Measurements from ENCODE around the gene RALY. TPM values are rescaled to one million over a fixed set of nuclear protein-coding genes. Genes with fewer than 3 reads are reported as not detected.

RALY gene
- total and polyA plus RNA-seq, 9 donors = 51.7 to 131 (median 105) TPM

DNA sequence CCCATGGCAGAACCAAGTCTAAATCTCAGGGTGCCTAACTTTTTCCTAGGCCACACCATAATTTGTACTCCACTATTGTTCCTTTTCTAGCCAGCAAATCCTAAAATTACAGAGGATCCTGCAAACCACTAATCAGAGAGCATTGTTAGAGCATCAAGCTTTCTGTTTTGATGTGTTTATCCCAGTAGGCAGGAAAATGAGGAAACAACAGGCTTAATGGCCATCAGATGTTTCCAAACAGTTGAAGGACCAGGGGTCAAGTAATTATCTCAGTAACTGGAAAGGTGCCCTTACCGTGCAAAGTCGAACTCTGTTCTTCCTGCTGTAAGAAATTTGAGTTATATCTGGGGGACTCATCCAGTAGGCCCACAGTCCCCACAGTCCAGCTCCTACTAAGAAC is 58.7 kb downstream of the RALY start:
- H3K36me3 ChIP-seq = no peaks in the 10 kb centered on the region
- H3K9me3 ChIP-seq = no peaks in the 10 kb centered on the region
- TF ChIP-seq, protein P1, sequence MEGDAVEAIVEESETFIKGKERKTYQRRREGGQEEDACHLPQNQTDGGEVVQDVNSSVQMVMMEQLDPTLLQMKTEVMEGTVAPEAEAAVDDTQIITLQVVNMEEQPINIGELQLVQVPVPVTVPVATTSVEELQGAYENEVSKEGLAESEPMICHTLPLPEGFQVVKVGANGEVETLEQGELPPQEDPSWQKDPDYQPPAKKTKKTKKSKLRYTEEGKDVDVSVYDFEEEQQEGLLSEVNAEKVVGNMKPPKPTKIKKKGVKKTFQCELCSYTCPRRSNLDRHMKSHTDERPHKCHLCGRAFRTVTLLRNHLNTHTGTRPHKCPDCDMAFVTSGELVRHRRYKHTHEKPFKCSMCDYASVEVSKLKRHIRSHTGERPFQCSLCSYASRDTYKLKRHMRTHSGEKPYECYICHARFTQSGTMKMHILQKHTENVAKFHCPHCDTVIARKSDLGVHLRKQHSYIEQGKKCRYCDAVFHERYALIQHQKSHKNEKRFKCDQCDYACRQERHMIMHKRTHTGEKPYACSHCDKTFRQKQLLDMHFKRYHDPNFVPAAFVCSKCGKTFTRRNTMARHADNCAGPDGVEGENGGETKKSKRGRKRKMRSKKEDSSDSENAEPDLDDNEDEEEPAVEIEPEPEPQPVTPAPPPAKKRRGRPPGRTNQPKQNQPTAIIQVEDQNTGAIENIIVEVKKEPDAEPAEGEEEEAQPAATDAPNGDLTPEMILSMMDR (IDR thresholded peaks at IDR 0.05) = no peak
- H3K4me1 ChIP-seq (ENCODE audit: insufficient read depth) = peaks cover 17% of the 10 kb centered on the region
- DNase-seq = no peak
- no peaks in the 10 kb centered on the region for H3K27me3 ChIP-seq
- intact Hi-C loops (cut with DNase I) = no loop called here
- 23 to 48% (median 42%) methylated on average over 2 of the region's 2 CpGs for WGBS, 3 donors
- no peak overlapping the region for H3K4me3 ChIP-seq
- no peak overlapping the region for H3K27ac ChIP-seq

DNA sequence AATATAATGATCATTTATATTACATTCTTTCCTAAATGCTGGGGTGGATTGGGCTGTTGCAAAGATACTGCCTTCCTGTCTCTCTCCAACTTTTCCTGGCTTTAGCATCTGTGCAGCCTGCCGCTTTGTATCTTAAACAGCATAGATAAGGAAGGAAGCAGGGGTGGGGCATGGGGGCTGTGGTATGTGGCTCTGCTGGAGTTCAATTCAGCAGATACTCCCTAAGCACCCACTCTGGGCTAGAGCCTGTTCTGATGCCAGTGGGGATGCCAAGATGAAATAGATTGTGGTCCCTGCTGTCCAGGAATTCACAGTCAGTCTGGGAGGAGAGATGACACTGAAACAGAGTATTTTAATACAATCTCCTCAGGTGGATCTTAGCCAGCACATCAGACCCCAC is 61.6 kb downstream of the RALY start:
- Histone ChIP-seq H3K36me3 (no peaks in the 10 kb centered on the region), H3K27me3 (no peaks in the 10 kb centered on the region), H3K27ac (no peak overlapping the region), H3K4me3 (no peak overlapping the region), H3K9me3 (no peaks in the 10 kb centered on the region), H3K4me1 (ENCODE audit: insufficient read depth) (peaks cover 11% of the 10 kb centered on the region)
- DNase-seq = no peak
- TF ChIP-seq, protein P1 (IDR thresholded peaks at IDR 0.05) = no peak
- TF ChIP-seq EP300 (IDR thresholded peaks at IDR 0.05) (no peak), POLR2A (IDR thresholded peaks at IDR 0.05) (no peak)
- WGBS, 3 donors = 2 to 13% (median 10%) methylated on average over 1 of the region's 1 CpG
- intact Hi-C loops (cut with DNase I) = no loop called here

GRCh38 chr20:34058831-34059230 is 65.1 kb downstream of the RALY start:
- H3K27me3 ChIP-seq = no peaks in the 10 kb centered on the region
- no peaks in the 10 kb centered on the region for H3K9me3 ChIP-seq
- DNase-seq = no peak
- TF ChIP-seq POLR2A (IDR thresholded peaks at IDR 0.05) (no peak), EP300 (IDR thresholded peaks at IDR 0.05) (no peak)
- TF ChIP-seq, protein P1 (IDR thresholded peaks at IDR 0.05) = no peak
- WGBS, 3 donors = 29 to 38% (median 33%) methylated on average over 1 of the region's 1 CpG
- no peaks in the 10 kb centered on the region for H3K36me3 ChIP-seq
- H3K27ac ChIP-seq = no peak overlapping the region
- no peak overlapping the region for H3K4me3 ChIP-seq
- peaks cover 10% of the 10 kb centered on the region for H3K4me1 ChIP-seq (ENCODE audit: insufficient read depth)
- intact Hi-C loops (cut with DNase I) = no loop called here

- H3K4me3 ChIP-seq = no peak overlapping the region
- peaks cover 7% of the 10 kb centered on the region for H3K4me1 ChIP-seq (ENCODE audit: insufficient read depth)
- H3K27ac ChIP-seq = no peak overlapping the region
- H3K9me3 ChIP-seq = no peaks in the 10 kb centered on the region
- DNase-seq = no peak
- no peaks in the 10 kb centered on the region for H3K36me3 ChIP-seq
- intact Hi-C loops (cut with DNase I) = loop anchor here in 3 of 4 donors (10.0 kb wide), 1 partner anchor 66 kb away; the partner anchor contains the start of gene RALY (in 3 of the 3)
- TF ChIP-seq, protein P1 (IDR thresholded peaks at IDR 0.05) = no peak
- no peak for TF ChIP-seq EP300 (IDR thresholded peaks at IDR 0.05)
- no peak for TF ChIP-seq POLR2A (IDR thresholded peaks at IDR 0.05)
- 65 to 92% (median 82%) methylated on average over 1 of the region's 1 CpG for WGBS, 3 donors
- H3K27me3 ChIP-seq = no peaks in the 10 kb centered on the region
Measured at GRCh38 chr20:34060970-34061369, 67.3 kb downstream of the RALY start.

All from ovary (tissue), 9 donors.